HG03565 (cell line): ENCODE measurements around the gene MAGI2.

Source experiments
- ATAC-seq: cut with Tn5 transposase; IDR thresholded peaks from one replicate; pipeline ENCODE4 v1.9.1; 2021; ENCODE audit warnings: mild to moderate bottlenecking, moderate library complexity; ENCODE audit not compliant: unreplicated experiment

MAGI2 gene

GRCh38 chr7:79453558-79454360, at the start of gene MAGI2:
Gene MAGI2 (minus strand): TSS chr7:79453667. CDS start chr7:79453320, 347 bp downstream.
- ATAC-seq = no peak

GRCh38 chr7:79502151-79502550, 48.7 kb upstream of the MAGI2 start:
- no peak for ATAC-seq

GRCh38 chr7:79500759-79501158, 47.3 kb upstream of the MAGI2 start:
- ATAC-seq = no peak

- no peak for ATAC-seq
Measured at GRCh38 chr7:79497728-79498127, 44.3 kb upstream of the MAGI2 start.

- no peak for ATAC-seq
Measured at GRCh38 chr7:79495544-79496272, 42.2 kb upstream of the MAGI2 start.

GRCh38 chr7:79494046-79494445, 40.6 kb upstream of the MAGI2 start:
- no peak for ATAC-seq

- no peak for ATAC-seq
Measured at GRCh38 chr7:79489371-79489770, 35.9 kb upstream of the MAGI2 start.

- no peak for ATAC-seq
Measured at GRCh38 chr7:79478386-79478785, 24.9 kb upstream of the MAGI2 start.

- ATAC-seq = no peak
Measured at GRCh38 chr7:79475455-79475854, 22.0 kb upstream of the MAGI2 start.

- ATAC-seq = no peak
Measured at GRCh38 chr7:79471699-79472098, 18.2 kb upstream of the MAGI2 start.

GRCh38 chr7:79471283-79471682, 17.8 kb upstream of the MAGI2 start:
- no peak for ATAC-seq

- ATAC-seq = no peak
Measured at GRCh38 chr7:79465551-79465950, 12.1 kb upstream of the MAGI2 start.

GRCh38 chr7:79464051-79464450, 10.6 kb upstream of the MAGI2 start:
- ATAC-seq = no peak

GRCh38 chr7:79462390-79462789, 8.9 kb upstream of the MAGI2 start:
- ATAC-seq = no peak

GRCh38 chr7:79461660-79462059, 8.2 kb upstream of the MAGI2 start:
- ATAC-seq = no peak

- no peak for ATAC-seq
Measured at GRCh38 chr7:79459381-79459780, 5.9 kb upstream of the MAGI2 start.

- no peak for ATAC-seq
Measured at GRCh38 chr7:79458796-79459195, 5.3 kb upstream of the MAGI2 start.

- ATAC-seq = no peak
Measured at GRCh38 chr7:79455173-79455790, 1.8 kb upstream of the MAGI2 start.

- ATAC-seq = no peak
Measured at GRCh38 chr7:79454361-79454960, 994 bp upstream of the MAGI2 start.

GRCh38 chr7:79453266-79453557, 255 bp downstream of the MAGI2 start:
- no peak for ATAC-seq

GRCh38 chr7:79452495-79453265, 787 bp downstream of the MAGI2 start:
- no peak for ATAC-seq
